Fibroblast of skin of abdomen (primary cell): Measurements from ENCODE around the gene ERBB2.
"Not testable (repeated sequence)": the region's sequence is repeated elsewhere in the genome, so short reads cannot be mapped to it uniquely, and the experiment has no call there.

Experiments
- DNase-seq: peaks from one replicate; pipeline ENCODE4 v3.0.0-alpha.2; 2013

The ERBB2 gene

GRCh38 chr17:39745335-39746144 lies 45.7 kb downstream of the ERBB2 start:
- no peak for DNase-seq

- no peak for DNase-seq
These were observed 46.2 kb downstream of the ERBB2 start for GRCh38 chr17:39746145-39746461.

GRCh38 chr17:39747745-39748144 lies 47.9 kb downstream of the ERBB2 start:
- DNase-seq: no peak

GRCh38 chr17:39748444-39749034 lies 48.7 kb downstream of the ERBB2 start:
- not testable (repeated sequence) for DNase-seq

- no peak for DNase-seq
These were observed 50.5 kb downstream of the ERBB2 start for GRCh38 chr17:39750131-39751015.

- no peak for DNase-seq
These were observed 51.2 kb downstream of the ERBB2 start for GRCh38 chr17:39751016-39751543.

GRCh38 chr17:39751637-39752036 lies 51.8 kb downstream of the ERBB2 start:
- no peak for DNase-seq

GRCh38 chr17:39752241-39752881 lies 52.5 kb downstream of the ERBB2 start:
- no peak for DNase-seq

GRCh38 chr17:39753514-39754160 lies 53.8 kb downstream of the ERBB2 start:
- DNase-seq: no peak

GRCh38 chr17:39754161-39754957 lies 54.5 kb downstream of the ERBB2 start:
- DNase-seq: peak; percentile 83

GRCh38 chr17:39754958-39755553 lies 55.2 kb downstream of the ERBB2 start:
- no peak for DNase-seq

- peak; percentile 63 for DNase-seq
These were observed 55.9 kb downstream of the ERBB2 start for GRCh38 chr17:39755554-39756379.

- no peak for DNase-seq
These were observed 56.7 kb downstream of the ERBB2 start for GRCh38 chr17:39756380-39757079.

GRCh38 chr17:39757176-39757662 lies 57.4 kb downstream of the ERBB2 start:
- no peak for DNase-seq

- peak; percentile 80 for DNase-seq
These were observed 58.3 kb downstream of the ERBB2 start for GRCh38 chr17:39757931-39758873.

GRCh38 chr17:39759204-39759603 lies 59.3 kb downstream of the ERBB2 start:
- DNase-seq: no peak

- peak; percentile 37 for DNase-seq
These were observed 62.1 kb downstream of the ERBB2 start for GRCh38 chr17:39761861-39762496.
